GM18858 (cell line): ENCODE data around the gene BIN1.

Experiments
- ATAC-seq: cut with Tn5 transposase; IDR thresholded peaks from one replicate; pipeline ENCODE4 v1.9.1; 2021; ENCODE audit not compliant: unreplicated experiment

BIN1 gene

DNA sequence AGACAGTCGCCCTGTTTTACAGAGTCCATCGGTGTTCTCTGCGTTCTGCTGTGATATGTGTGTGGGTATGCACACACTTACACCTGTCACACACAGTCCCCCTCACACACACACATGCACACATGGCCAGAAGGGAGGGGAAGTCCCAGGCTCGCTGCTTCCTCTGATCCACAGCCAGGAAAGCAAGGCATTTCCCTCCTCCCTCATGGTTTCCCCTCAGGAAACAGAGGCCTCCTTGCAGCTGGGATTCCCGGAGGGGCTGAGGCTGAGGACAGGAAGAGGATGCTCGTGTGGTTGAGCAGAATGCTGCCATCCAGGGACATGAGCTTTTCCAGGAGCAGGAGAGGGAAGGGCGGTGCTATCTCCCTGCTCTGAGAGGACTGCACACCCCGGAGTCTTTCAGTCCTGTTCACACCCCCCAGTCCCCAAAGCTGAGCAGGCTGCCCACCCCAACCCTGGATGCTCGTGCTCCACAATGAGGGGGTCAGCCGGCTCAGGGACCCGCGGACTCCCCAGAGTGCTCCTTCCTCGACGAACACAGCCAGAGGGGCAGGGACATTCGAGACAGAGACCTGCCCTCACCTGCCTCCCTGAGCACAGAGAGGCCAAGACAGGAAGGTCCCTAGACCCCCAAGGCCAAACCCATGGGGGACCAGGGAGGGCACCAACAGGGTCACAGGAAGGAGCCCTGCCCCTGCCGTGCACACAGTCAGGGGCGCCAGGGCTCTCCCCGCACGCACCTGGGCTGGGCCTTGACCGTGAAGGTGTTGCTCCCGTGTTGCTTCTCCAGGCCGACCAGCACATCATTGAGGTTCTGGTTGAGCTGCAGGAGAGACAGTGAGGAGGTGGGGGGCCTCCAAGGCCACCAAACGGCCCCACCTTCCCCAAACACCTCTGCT is 45.3 kb downstream of the BIN1 start:
- ATAC-seq = no peak

DNA sequence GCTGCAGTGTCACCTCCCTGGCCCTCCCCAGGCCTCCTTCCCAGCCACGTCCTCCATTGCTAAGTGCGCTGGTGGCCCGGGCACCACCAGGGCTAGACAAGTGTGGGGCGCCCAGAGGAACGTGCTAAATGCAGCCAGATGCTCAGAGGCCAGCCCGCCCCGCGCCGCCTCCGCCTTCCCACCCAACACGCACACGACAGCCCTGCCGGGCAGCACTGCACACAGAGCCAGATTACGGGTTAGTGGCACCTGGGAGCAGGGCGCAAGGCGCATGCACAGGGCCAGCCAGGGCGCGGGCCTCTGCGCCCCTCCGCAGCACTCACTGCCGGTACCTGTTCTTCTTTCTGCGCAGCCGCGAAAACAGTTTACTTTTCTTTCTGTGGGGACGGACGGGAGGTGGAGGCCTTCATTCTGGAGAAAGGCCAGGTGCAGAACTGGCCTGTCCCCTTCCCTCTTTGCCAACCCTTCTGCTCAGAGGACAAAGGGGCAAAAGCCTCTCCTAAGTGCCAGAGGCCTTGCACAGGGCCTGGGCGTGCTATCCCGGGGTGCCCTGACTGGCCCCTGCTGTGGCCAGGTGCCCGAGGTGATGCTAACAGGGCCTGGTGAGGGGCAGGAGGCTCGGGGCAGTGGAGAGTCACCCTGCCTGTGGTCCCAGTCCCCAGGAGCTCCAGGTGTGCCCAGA is 46.5 kb downstream of the BIN1 start:
- no peak for ATAC-seq

DNA sequence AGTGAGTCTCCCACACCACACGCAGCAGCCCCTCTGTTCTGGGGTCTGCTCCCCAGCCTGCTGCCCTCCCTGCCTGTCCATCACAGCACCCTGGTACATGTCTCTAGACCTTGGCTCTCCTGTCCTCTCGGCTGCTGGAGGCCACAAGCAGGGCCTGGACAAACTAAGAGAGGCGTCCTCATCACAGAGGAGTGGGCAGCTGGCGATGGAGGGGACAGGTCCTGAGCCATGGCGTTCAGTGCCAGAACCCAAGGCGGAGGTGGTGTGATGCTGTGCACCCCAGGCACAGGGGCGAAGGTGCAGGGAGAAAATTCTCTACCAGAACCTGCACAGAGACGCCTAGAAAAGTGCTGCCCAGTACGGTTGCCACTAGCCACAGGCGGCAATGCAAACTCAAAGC is 47.4 kb downstream of the BIN1 start:
- no peak for ATAC-seq

DNA sequence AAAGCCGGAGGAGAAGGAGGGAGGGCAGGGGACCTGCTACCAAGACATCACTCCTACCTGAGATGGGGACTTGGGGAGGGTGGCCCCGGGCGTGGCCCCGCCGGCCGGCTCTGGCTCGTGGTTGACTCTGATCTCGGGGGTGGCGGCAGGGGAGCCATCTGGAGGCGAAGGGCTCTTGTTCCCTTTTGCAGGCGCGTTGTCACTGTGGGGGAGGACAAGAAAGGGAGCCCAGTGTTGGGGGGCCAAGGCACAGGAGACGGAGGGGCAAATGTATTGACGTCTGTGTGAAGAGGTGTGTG is 48.1 kb downstream of the BIN1 start:
- ATAC-seq = no peak

DNA sequence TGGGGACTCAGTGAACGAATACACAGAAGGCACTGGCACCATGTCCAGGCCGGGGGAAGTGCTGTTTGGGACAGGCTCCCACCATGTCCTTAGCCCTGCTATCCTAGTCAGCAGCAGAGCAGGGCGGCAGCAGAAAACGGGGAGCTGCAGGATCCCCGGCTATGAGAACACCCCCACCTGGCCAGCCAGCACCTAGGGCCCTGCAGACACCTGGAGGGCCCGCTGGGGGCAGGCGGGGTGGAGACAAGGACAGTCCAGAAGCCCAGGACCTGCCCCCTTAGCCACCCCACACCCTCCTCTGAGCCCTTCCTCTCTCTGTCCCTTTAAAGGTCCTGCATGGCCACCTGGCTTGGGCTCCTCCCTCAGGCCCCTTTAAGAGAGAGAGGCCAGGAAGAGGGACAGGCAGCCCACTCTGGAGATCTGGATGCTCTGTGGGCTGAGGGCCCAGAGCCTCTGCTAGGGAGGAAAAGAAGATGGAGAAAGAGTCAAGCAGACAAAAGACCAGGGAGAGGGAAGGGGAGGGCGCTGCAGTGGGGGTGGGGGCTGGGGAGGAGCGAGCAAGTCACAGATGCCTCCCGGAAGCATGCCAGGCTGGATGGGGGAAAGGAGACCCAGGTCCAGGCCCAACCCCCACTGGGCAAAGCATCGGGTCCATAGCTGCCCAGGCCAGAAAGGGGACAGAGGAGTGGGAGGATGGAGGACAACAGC is 48.6 kb downstream of the BIN1 start:
- no peak for ATAC-seq

DNA sequence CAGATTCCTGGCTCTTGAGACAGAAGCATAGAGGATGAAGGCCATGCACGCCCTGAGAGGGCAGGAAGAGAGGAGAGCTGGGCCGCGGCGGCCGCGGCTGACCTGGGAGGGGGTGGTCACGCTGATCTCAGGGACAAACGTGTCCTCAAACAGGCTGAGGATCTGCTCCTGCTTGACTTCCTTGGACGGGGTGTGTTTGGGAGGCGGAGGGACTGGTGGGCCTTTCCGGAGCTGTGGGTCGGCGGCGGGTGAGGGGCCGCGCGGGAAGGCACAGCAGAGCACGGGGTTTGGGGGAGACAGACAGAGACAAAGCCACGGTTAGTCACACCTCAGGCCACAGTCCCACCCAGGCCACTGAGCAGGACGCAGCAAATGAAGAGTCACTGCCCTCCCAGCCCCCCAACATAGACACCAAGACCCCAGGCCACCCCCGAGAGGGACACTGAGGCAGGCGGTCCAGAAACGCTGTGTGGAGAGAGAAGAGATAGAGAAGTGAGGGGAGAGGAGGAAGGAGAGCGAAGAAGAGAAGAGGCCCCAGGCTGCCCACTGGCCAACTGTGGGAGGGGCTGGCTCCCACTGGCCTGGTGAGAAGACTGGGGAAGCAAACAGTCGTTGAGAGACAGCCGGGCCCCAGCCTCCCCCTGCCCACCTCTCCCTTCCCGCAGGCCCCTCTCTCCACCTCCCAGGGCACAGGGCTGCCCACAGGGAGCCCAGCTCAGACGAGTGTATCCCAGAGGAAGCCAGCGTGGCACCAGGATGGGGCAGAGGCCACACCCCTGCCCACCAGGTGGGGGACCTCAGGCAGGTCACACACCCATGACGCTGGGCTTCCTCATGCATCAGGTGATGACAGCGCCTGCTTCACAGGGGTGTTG is 49.3 kb downstream of the BIN1 start:
- ATAC-seq = no peak

DNA sequence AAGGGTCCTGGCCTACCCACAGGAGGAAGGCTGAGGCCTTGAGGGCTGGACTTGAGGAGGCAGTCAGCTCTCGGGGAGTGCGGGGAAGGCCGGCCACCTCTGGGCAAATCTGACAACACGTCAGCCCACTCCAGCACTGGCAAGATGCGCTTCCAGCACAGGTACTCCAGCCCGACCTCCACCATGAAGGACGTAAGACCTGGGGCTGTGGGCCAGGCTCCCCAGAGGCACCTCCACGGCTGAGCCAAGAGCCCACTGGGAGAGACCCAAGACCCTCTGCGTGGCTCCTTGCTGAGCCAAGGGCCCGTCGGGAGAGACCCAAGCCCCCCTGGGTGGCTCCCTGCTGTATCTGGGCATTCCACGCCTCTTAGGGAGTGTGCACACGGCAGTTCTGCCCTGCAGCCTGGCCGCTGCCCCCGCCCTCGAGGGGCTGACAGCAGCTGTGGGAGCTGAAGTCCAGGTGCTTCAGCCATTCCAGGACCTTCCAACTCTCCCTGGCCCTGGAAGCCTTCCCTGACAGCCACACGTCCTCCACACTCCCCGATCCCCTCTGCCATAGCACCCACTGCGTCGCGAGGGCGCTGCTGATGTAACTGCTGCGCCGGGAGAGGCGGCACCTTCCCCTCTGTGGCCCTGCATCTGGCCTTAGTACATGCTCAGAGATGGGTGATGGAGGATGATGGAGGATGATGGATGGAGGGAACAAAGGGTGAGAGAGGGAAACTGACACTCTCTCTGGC is 50.2 kb downstream of the BIN1 start:
- no peak for ATAC-seq

DNA sequence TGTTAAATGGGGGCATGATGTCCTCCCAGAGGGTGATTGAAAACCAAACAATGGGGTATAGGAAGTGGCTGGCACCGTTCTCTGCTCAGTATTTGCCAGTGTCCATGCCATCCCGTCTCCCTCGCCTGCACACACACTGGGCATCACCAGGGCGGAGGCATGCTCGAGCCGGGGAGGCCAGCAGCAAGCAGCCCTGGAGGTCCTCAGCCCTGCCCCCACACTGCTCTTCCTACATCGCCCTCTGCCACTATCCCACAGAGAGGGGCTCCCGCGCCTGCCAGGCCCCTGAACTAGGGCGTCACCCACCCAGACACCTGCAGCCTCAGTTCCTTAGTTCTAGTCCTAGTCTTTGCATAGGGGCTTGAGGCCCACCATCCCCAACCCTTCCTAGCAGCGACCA is 50.9 kb downstream of the BIN1 start:
- no peak for ATAC-seq

DNA sequence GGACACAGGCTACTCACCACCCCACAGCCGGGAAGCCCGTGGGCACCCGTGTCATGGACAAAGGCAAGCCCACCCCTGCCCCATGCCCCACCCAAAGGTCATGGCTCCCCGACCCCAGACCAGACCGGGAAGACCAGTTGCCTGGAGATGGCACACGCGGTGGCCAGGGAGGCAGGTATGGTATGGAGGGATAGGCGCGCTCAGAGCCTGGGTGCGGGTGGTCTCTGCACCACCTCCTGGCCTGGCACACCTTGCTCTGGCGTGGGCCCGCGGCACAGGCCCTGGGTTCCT is 51.2 kb downstream of the BIN1 start:
- no peak for ATAC-seq

DNA sequence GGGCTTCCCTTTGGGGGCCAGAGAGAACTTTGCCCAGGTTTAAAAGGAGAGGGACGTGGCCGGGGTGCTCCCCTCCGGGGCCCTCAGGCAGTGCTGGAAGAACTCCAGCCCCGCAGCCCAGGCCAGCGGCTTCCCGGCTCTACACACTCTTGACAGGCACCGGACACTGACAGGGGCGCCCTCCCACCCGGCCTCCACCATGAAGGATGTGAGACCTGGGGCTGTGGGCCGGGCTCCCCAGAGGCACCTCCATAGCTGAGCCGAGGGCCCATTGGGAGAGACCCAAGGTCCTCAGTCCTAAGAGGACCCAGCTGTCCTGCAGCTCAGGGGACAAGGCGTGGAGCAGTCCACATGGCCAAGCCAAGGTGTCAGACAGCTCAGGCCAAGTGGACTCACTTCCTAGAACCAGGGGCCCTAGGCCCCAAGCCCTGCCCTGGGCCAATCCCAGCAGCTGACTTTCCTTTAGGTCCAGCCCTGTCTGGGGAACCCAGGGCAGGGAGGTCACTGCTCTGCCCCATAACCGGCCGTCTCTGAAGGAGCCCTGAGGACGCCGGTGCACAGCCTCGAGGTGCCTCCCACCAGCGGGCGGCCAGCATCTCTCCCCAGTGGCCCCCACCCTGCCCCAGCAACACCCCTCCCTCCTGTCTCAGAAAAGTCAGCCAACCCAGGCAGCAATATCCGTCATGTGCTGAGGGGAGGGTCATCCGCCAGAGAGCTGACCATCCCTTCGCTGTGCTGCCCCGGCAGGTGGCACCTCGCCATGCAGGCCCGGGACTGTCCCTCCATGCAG is 51.8 kb downstream of the BIN1 start:
- no peak for ATAC-seq

DNA sequence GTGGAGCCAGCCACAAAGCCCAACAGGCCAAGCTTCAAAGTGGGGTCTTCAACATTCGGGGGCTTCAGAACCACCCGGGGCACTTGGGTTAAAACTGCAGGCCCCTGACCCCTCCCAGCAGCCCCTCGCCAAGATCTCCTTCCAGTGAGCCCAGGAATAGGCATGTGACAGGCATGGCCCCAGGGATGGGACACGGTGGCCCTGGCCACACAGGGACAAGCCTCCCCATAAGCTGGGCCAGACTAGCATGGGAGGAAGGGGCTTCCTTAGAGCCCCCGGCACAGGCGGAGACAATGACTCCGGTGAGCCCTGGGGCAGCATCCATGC is 52.4 kb downstream of the BIN1 start:
- ATAC-seq = no peak

DNA sequence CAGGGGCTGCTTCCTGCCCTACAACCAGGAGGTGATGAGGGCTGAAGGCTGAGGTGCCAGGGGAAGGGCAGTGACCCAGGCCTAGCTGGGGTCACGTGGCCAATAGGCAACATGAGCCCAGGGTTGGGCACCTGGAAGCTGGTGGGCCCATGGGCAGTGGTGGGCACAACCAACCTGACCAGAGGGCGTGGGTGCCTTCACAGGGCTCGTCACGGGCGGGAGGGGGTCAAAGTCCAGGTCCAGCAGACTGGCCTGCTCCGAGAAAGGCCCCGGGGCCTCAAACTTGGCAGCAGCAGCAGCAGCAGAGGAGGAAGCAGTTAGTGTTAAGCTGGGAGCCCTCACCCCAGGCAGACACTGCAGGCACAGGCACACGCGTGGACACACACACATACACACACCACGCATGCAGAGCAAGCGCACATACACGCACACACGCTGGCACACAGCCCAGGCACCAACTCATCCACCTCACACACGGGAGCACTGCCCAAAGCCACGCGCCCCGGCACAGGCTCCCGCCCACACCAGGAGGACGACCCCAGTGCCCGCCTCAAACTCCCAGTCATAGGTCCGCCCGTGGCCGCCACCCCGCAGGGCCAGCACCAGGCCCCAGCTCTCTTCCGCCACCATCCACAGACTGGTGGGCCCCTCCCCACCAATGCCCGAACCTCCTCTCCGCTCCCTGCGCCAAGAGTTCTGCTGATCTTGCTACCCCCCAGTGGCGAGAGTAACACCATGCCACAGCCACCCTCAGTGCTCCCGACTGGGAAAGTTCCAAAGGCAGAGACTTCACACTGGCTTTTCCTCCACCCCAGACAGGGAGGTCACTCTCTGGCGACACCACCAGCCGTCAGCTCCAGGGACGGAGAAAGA is 53.0 kb downstream of the BIN1 start:
- no peak for ATAC-seq

DNA sequence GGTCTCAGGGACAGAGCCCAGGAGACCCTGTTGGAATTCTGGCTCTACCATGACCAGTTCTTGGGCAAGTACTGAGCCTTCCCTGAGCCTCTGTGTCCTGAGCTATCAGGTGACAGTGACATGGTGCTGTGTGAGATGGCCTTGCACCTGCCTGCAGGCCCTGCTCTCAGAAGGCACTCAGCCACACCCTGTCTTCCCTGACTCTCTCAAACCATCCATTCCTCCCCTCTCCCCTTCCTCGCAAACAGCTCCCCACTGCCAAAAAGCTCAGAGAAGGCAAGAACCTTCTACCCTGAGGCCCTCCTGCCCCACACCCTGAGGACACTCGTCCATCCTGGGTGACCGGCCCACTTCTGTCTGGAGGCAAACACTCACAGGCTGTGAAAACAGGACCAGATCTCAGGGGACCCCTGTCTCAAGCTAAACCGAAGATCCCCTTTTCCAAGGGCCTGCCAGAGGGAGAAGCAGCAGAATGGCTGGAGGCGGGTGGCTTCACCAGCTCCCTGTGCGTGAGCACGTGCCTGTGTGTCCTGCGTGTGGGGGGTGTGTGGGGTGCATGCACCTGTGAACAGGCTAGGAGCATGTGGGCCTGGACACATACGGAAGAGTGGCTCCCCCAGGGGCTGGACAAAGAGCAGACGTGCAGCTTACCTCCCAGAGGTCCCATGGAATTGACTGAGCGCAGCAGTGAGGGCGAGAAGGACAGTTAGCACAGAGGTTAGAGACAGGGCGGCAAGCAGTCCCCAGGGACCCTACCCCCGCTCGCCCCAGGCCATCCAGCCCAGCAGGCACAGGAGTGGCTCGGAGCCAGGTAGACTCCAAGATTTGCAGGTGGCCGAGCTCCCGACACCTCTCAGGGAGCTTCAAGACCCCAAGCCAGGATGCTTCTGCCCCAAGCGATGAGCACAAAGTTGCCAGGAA is 53.9 kb downstream of the BIN1 start:
- no peak for ATAC-seq

DNA sequence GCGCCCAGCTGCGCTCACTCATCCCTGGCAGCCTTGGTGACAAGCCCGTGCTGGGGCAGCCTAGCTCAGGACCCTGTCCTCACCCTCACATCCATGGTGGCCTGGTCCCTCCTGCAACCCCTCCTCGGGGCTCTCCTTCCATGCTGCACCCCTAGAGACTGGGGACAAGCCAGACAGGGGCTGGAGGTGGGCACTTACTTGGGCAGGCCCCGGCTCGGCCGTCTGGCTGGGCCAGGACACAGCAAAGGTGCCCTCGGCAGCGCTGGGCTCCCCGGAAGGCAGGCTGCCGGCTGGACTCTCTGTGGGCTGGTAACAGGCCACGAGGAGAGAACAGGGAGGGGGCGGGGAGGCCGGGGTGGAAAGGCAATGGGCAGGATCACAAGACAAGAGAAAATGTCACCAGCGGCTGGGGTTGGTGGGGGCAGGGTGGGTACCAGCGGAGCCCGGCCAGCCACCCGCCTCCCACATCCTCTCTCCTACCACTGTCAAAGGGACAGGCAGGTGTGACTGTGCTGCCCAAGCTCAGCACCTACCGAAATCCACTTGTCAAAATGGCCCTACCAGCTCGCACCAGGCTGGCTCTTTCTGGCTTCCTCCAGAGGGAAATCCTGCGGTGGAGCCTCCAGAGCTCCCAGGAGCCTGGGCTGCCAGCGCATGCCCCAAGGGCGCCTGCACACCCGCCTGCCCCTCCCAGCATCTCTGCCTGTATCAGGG is 54.7 kb downstream of the BIN1 start:
- ATAC-seq = no peak

DNA sequence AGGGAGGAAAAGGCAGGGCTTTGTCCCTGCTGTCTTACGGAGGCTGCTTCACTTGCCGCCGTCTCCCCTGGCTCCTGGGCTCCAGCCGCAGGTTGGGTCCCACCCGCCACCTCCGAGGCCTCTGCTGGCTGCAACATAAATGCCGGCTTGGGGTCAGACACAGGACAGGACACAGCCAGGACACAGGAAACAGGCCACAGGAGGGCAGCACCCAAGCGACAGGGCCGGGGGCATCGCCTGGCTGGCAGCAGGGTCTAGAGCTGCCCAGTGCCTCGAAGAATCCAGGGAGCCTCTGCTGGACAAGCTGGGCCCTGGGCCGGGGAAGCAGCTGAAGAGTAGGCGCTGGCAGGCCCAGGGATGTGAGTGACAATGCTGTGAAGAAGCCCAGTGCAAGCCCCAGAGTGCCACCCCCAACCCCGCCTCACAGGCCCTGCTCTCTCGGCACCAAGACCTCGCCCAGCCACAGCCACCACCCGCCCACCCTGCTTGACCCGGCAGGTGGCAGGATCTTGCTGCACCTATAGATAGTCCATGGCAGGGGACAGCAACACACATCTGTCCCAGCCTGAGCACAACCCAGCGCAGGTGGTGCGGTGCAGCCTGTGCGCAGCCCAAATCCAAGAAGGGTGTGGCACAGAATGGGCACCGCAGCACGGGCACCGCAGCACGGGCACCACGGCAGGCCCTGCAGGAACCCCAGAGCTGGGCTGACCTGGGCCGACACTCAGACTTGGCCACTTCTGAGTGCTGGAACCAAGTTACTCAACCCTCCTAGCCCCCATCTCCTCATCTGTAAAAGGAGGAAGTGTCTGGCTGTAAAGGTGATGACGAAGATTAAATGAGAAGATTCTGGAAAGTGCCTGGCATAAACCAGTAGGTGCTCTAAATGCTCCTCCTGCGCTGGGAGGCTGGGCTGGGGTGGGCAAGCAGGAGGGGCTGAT is 55.6 kb downstream of the BIN1 start:
- ATAC-seq = no peak

DNA sequence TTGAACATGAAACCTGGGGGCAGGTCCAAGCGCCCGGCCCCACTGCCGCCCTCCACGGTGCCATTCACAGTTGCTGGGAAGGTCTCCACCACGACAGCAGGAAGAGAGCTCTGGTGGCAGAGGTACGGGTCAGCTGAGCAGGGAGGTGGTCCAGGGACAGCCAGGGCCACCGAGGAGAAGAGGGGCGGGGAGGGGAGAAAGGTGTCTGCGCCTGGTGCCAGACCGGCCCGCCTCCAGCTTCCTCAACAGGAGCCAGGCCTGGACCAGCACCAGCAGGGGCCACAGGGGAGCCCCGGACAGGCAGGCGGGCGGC is 56.2 kb downstream of the BIN1 start:
- ATAC-seq = no peak
